IMR-90 (cell line): ENCODE data around the gene SEC16B. TPM values are rescaled to one million over a fixed set of nuclear protein-coding genes. Genes with fewer than 3 reads are reported as not detected.

Experiments used
- ATAC-seq: fragments of 200-7000 bp; cut with Tn5 transposase; 2 replicates; pipeline ENCODE4 v1.9.1; 2020; ENCODE audit warnings: low read depth, mild to moderate bottlenecking, moderate library complexity
- BruUV-seq: library from RNA; stranded (reverse); fragments of 400-500 nt; replicated peaks from 2 replicates; lab custom pipeline; 2021; lab: Mats Ljungman, UMichigan
- CTCF ChIA-PET: fragments of 300-600 bp; formaldehyde crosslinking; extraction: SDS; loops from one replicate; lab custom pipeline; 2021; ENCODE audit warnings: antibody characterized with exemption; lab: Yijun Ruan, JAX
- POLR2A ChIA-PET: fragments of 300-600 bp; sonication (Branson Sonifier 250); formaldehyde crosslinking; loops from one replicate; lab custom pipeline; 2022; ENCODE audit warnings: antibody characterized with exemption; ENCODE audit not compliant: unreplicated experiment; lab: Charles Lee
- DNase-seq: peaks from one replicate; pipeline ENCODE4 v3.0.0; 2013
- H2AFZ ChIP-seq: replicated peaks from 2 replicates; pipeline ENCODE3; 2013; ENCODE audit warnings: low read length, mild to moderate bottlenecking; ENCODE audit not compliant: poor library complexity
- H2AK5ac ChIP-seq: 2 replicates; pipeline ENCODE4 v1.6.1; 2013; ENCODE audit warnings: low read depth, low read length, inconsistent platforms
- H2AK9ac ChIP-seq: replicated peaks from 2 replicates; pipeline ENCODE3; 2013; ENCODE audit warnings: mild to moderate bottlenecking, low read depth, low read length, moderate library complexity; ENCODE audit not compliant: poor library complexity
- H2BK120ac ChIP-seq: 2 replicates; pipeline ENCODE4 v1.6.1; 2013; ENCODE audit warnings: low read depth, low read length, inconsistent platforms
- H2BK15ac ChIP-seq: 3 replicates; pipeline ENCODE4 v1.6.1; 2013; ENCODE audit warnings: low read depth, low read length, inconsistent platforms
- H2BK20ac ChIP-seq: 2 replicates; pipeline ENCODE4 v1.6.1; 2013; ENCODE audit warnings: low read depth, mild to moderate bottlenecking, inconsistent platforms, low read length, moderate library complexity
- H2BK5ac ChIP-seq: 2 replicates; pipeline ENCODE4 v1.6.1; 2013; ENCODE audit warnings: mild to moderate bottlenecking, low read depth, low read length, inconsistent platforms; ENCODE audit not compliant: poor library complexity, severe bottlenecking
- H3K14ac ChIP-seq: replicated peaks from 2 replicates; pipeline ENCODE4 v1.6.1; 2013; ENCODE audit warnings: low read depth, low read length, inconsistent platforms
- H3K18ac ChIP-seq: 2 replicates; pipeline ENCODE4 v1.6.1; 2013; ENCODE audit warnings: low read depth, low read length, control low read depth
- H3K23ac ChIP-seq: 2 replicates; pipeline ENCODE4 v1.6.1; 2013; ENCODE audit warnings: low read depth, low read length, inconsistent platforms
- H3K27ac ChIP-seq: 2 replicates; pipeline ENCODE4 v1.5.1; 2013; ENCODE audit warnings: mild to moderate bottlenecking, control low read depth, low read length; ENCODE audit not compliant: insufficient read depth
- H3K27me3 ChIP-seq: 2 replicates; pipeline ENCODE4 v1.6.1; 2013; ENCODE audit warnings: low read length; ENCODE audit not compliant: control insufficient read depth, insufficient read depth
- H3K36me3 ChIP-seq: 2 replicates; pipeline ENCODE4 v1.6.1; 2013; ENCODE audit warnings: low read length, mixed read lengths; ENCODE audit not compliant: control insufficient read depth, insufficient read depth
- H3K4ac ChIP-seq: 2 replicates; pipeline ENCODE4 v1.6.1; 2013; ENCODE audit warnings: low read depth, low read length, inconsistent platforms
- H3K4me1 ChIP-seq: 2 replicates; pipeline ENCODE4 v1.6.1; 2013; ENCODE audit warnings: low read length, mixed read lengths; ENCODE audit not compliant: control insufficient read depth, insufficient read depth
- H3K4me2 ChIP-seq: 2 replicates; pipeline ENCODE4 v1.6.1; 2013; ENCODE audit warnings: low read depth, mild to moderate bottlenecking, control low read depth, low read length, moderate library complexity
- H3K4me3 ChIP-seq: 2 replicates; pipeline ENCODE4 v1.5.1; 2013; ENCODE audit warnings: low read depth, mild to moderate bottlenecking, control low read depth, low read length, moderate library complexity; ENCODE audit not compliant: insufficient read depth
- H3K56ac ChIP-seq: 2 replicates; pipeline ENCODE4 v1.6.1; 2013; ENCODE audit warnings: low read length, inconsistent platforms; ENCODE audit not compliant: insufficient read depth; ENCODE audit errors: extremely low read depth
- H3K79me1 ChIP-seq, 2 experiments: 2 replicates each; pipeline ENCODE4 v1.6.1; 2013; ENCODE audit warnings: low read length in 2 of 2, inconsistent platforms in 1 of 2, low read depth in 1 of 2
- H3K9ac ChIP-seq: 2 replicates; pipeline ENCODE4 v1.6.1; 2013; ENCODE audit warnings: low read depth, low read length, control low read depth
- H3K9me1 ChIP-seq: 2 replicates; pipeline ENCODE4 v1.6.1; 2013; ENCODE audit warnings: low read length, inconsistent platforms; ENCODE audit not compliant: insufficient read depth
- H3K9me3 ChIP-seq: 2 replicates; pipeline ENCODE4 v1.6.1; 2013; ENCODE audit warnings: low read length; ENCODE audit not compliant: control insufficient read depth, insufficient read depth
- H4K20me1 ChIP-seq: 2 replicates; pipeline ENCODE4 v1.6.1; 2013; ENCODE audit warnings: low read length, inconsistent platforms; ENCODE audit not compliant: insufficient read depth
- H4K5ac ChIP-seq: 2 replicates; pipeline ENCODE4 v1.6.1; 2013; ENCODE audit warnings: mild to moderate bottlenecking, low read depth, low read length, control low read depth
- H4K8ac ChIP-seq, 2 experiments: 2 replicates each; pipeline ENCODE4 v1.6.1; 2013; ENCODE audit warnings: low read depth in 2 of 2, low read length in 2 of 2, control low read depth in 1 of 2, inconsistent platforms in 1 of 2
- H4K91ac ChIP-seq: 2 replicates; pipeline ENCODE4 v1.6.1; 2013; ENCODE audit warnings: low read depth, low read length, inconsistent platforms; ENCODE audit not compliant: insufficient read depth
- CTCF ChIP-seq: conservative IDR thresholded peaks from 2 replicates; pipeline ENCODE4 v1.5.1; 2012; ENCODE audit warnings: mild to moderate bottlenecking, low read depth, low read length, improper control_type of control experiment
- MAFK ChIP-seq: IDR thresholded peaks from 2 replicates; pipeline ENCODE4 v1.6.1; 2012; ENCODE audit warnings: low read depth, low read length, improper control_type of control experiment
- RAD21 ChIP-seq: IDR thresholded peaks from 2 replicates; pipeline ENCODE4 v1.6.1; 2012; ENCODE audit warnings: low read length, improper control_type of control experiment
- WGBS, 2 experiments: methylation state at CpG; one replicate each; pipeline versions ENCODE4 v1.1.5 to v1.1.7; 2013; ENCODE audit warnings: missing lambda C conversion rate in 2 of 2; ENCODE audit not compliant: insufficient read length in 1 of 2; ENCODE audit errors: extremely low coverage in 2 of 2; 5-methylcytosine and 5-hydroxymethylcytosine counted together
- dilution Hi-C: fragments of 300-500 bp; cut with HindIII; formaldehyde crosslinking; loops from one replicate; pipeline ENCODE4 v1.14.3; 2018; ENCODE audit warnings: low sequenced_read_pairs; ENCODE audit not compliant: unreplicated experiment
- in situ Hi-C: fragments of 300-500 bp; cut with MboI; formaldehyde crosslinking; loops from 3 replicates; pipeline ENCODE4 v1.14.3; 2019; ENCODE audit warnings: low sequenced_read_pairs, inconsistent platforms, mixed read lengths
- intact Hi-C: fragments of 100-400 bp; cut with micrococcal nuclease; formaldehyde crosslinking; loops from 2 replicates; pipeline ENCODE4 v1.10.0; 2022
- polyA plus RNA-seq, 3 experiments: library from polyadenylated mRNA; depleted of rRNA; stranded (reverse); fragments of >200 nt; gene quantifications; 2 replicates each; pipeline ENCODE4 v1.2.3, GENCODE V29; 2012; ENCODE audit warnings: low replicate concordance in 1 of 3
- total RNA-seq: library from RNA; depleted of rRNA; stranded (reverse); fragments of >200 nt; gene quantifications from 2 replicates; pipeline ENCODE4 v1.2.3, GENCODE V29; 2012

The SEC16B gene
- total and polyA plus RNA-seq, 2 of the 4 experiments (the other 2 are of a cell fraction): 4.3 TPM

GRCh38 chr1:177913762-177914540 lies 55.9 kb downstream of the SEC16B start (continued):
- TF ChIP-seq CTCF: peak; percentile 67

GRCh38 chr1:177912991-177913390 lies 56.9 kb downstream of the SEC16B start:
- TF ChIP-seq RAD21 (no peak), MAFK (no peak), CTCF (no peak)
- Histone ChIP-seq H4K20me1 (no peaks in the 10 kb centered on the region), H3K9ac (no peak overlapping the region), H2BK5ac (no peak overlapping the region), H3K14ac (no peak overlapping the region), H3K4me3 (no peak overlapping the region), H3K4me2 (no peak overlapping the region), H3K9me1 (peaks cover 5% of the 10 kb centered on the region), H3K23ac (no peak overlapping the region), H3K79me1 (no peaks in the 10 kb centered on the region), H2AK5ac (no peak overlapping the region), H3K4ac (no peak overlapping the region), H4K8ac (no peak overlapping the region), H2AFZ (no peak overlapping the region), H3K9me3 (no peaks in the 10 kb centered on the region; the same call in 1 of the 2 replicates), H2AK9ac (no peak overlapping the region), H3K4me1 (peaks cover 5% of the 10 kb centered on the region; the same call in 1 of the 2 replicates), H3K36me3 (no peaks in the 10 kb centered on the region), H3K27ac (no peak overlapping the region), H4K91ac (no peak overlapping the region), H2BK20ac (no peak overlapping the region), H3K56ac (no peak overlapping the region), H3K27me3 (peaks cover 2% of the 10 kb centered on the region), H3K18ac (no peak overlapping the region), H2BK120ac (no peak overlapping the region), H4K5ac (no peak overlapping the region), H2BK15ac (no peak overlapping the region)
- ATAC-seq (no peak), DNase-seq (no peak)
- WGBS, 2 experiments: no CpG with 5 or more reads among the region's 3 CpGs
- in situ Hi-C loops: no loop called here
- dilution Hi-C loops: no loop called here
- intact Hi-C loops: loop anchor here (1.0 kb wide), 2 partner anchors 133 to 1016 kb away; no protein-coding TSS in a partner anchor
- POLR2A ChIA-PET: no interaction called here
- no TSS peak for BruUV-seq
- CTCF ChIA-PET: interaction anchor here (0.8 to 2.2 kb wide), 7 partner anchors 11 to 87 kb away, joined by 3 to 11 read pairs (median 4); no protein-coding TSS in a partner anchor
